ENCODE measurements around the gene NDEL1.

Gene NDEL1

GRCh38 chr17:8503368-8503767 lies 67.7 kb downstream of the NDEL1 start:
- TF ChIP-seq CTCF (IDR thresholded peaks at IDR 0.05; ENCODE audit: insufficient read depth, low read depth, low read length, missing control alignments): no peak
- no peak overlapping the region for H3K4me3 ChIP-seq (ENCODE audit: low read depth, low read length)
- no peak for DNase-seq (ENCODE audit: low read depth)

- no peak for TF ChIP-seq CTCF (IDR thresholded peaks at IDR 0.05; ENCODE audit: insufficient read depth, low read depth, low read length, missing control alignments)
- no peak overlapping the region for H3K4me3 ChIP-seq (ENCODE audit: low read depth, low read length)
- no peak for DNase-seq (ENCODE audit: low read depth)
These were observed 68.1 kb downstream of the NDEL1 start for GRCh38 chr17:8503807-8504206.

GRCh38 chr17:8504460-8505207 lies 69.0 kb downstream of the NDEL1 start:
- H3K4me3 ChIP-seq (ENCODE audit: low read depth, low read length): no peak overlapping the region
- no peak for DNase-seq (ENCODE audit: low read depth)
- TF ChIP-seq CTCF (IDR thresholded peaks at IDR 0.05; ENCODE audit: insufficient read depth, low read depth, low read length, missing control alignments): no peak

GRCh38 chr17:8506145-8506544 lies 70.5 kb downstream of the NDEL1 start:
- DNase-seq (ENCODE audit: low read depth): no peak
- no peak overlapping the region for H3K4me3 ChIP-seq (ENCODE audit: low read depth, low read length)
- TF ChIP-seq CTCF (IDR thresholded peaks at IDR 0.05; ENCODE audit: insufficient read depth, low read depth, low read length, missing control alignments): no peak

- no peak overlapping the region for H3K4me3 ChIP-seq (ENCODE audit: low read depth, low read length)
- no peak for DNase-seq (ENCODE audit: low read depth)
- TF ChIP-seq CTCF (IDR thresholded peaks at IDR 0.05; ENCODE audit: insufficient read depth, low read depth, low read length, missing control alignments): no peak
These were observed 79.1 kb downstream of the NDEL1 start for GRCh38 chr17:8514801-8515200.
